GM04503 (cell line): Measurements from ENCODE around the gene OXSR1.
"Not testable (repeated sequence)": the region's sequence is repeated elsewhere in the genome, so short reads cannot be mapped to it uniquely, and the experiment has no call there.

Source experiments
- DNase-seq: peaks from one replicate; pipeline ENCODE4 v3.0.0-alpha.2; 2012; ENCODE audit warnings: low read depth

The OXSR1 gene

DNA sequence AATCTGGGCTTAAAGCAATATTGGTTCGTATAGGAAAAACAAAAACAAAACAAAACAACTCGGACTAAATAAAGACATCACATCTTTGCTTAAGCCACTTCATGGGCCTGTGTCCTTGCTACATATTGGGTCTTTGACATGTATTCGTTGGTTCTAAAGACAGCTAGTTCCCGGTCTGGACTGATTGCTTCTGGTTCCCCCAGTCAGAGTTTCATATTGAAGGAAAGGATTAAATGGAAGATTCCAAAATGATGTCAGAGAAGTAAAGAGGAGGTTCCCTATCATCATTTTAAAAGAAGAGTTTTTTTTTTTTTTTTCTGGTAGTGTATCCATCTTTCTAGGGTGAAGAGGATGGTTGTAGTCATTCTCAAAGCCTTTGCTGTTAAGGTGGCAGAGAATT is 2.3 kb downstream of the OXSR1 start:
- DNase-seq: no peak

DNA sequence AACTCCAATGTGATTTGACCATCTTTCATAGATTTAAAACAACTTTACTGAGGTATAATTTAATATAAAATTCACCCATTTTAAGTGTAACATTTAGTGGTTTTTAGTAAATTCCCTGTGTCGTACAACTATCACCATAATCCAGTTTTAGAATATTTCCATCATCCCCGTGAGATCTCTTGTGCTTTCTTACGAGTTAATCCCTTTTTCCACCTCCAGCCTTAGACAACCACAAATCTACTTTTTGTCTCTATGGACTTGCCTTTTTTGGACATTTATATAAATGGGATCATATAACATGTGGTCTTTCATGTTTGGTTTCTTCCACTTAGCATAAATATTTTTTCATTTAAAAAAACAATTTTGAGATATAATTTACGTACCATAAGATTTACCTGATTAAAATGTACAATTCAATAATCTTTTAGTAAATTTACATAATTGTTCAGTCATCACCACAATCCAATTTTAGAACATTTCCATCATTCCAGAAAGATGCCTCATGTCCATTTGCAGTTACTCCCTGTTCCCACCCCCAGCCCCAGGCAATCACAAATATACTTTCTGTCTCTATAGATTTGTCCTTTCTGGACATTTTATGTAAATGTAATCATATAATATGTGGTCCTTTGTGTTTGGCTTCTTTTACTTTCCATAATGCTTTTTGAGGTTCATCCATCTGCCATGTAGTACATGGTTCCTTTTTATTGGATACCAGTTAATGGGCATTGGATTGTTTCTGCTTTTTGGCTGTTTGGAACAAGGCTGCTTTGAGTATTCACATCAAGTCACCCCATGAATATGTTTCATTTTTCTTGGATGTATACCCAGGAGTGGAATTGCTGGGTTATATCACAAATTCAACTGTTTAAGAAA is 3.1 kb downstream of the OXSR1 start:
- DNase-seq: no peak

DNA sequence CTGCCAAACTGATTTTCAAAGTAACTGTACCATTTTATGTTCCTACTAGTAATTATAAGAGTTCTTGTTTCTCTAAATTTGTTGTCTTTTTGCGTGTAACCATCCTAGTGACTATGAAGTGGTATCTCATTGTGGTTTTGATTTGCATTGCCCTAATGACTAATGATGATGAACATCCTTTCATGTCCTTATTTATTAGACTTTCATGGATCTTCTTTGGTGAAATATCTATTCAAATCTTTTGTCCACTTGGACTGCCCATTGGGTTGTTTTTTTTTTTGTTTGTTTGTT is 3.6 kb downstream of the OXSR1 start:
- DNase-seq: no peak

DNA sequence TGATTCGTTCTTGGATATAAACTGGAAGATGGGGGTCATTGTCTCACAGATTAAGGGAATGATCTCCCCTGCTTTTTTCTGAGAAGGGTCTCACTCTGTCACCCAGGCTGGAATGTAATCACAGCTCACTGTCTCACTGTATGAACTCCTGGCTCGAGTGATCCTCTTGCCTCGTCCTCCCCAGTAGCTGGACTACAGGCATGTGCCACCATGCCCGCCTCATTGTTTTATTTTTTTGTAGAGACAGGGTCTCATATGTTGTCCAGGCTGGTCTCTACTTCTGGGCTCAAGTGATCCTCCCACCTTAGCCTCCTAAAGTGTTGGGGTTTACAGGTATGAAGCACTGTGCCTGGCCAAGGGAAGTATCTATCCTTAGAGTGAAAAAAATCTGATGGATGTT is 5.4 kb downstream of the OXSR1 start:
- no peak for DNase-seq

DNA sequence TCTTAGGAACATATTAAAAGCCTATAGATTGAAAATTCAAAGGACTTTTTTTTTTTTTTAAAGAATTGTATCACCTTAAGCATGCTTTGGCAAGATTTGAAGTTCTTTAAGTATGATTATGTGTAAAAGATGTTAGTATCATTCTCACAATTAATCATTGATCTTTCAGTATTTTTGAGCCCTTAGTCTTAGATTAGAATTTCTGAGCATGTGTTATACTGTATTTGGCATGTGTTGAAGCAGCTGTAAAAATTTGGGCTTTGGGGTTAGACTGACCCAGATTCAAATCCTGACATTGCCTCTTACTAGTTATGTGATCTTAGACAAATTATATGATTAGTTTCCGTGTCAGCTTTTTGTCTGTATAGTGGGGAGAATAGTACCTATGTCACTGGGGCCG is 6.3 kb downstream of the OXSR1 start:
- DNase-seq: no peak

DNA sequence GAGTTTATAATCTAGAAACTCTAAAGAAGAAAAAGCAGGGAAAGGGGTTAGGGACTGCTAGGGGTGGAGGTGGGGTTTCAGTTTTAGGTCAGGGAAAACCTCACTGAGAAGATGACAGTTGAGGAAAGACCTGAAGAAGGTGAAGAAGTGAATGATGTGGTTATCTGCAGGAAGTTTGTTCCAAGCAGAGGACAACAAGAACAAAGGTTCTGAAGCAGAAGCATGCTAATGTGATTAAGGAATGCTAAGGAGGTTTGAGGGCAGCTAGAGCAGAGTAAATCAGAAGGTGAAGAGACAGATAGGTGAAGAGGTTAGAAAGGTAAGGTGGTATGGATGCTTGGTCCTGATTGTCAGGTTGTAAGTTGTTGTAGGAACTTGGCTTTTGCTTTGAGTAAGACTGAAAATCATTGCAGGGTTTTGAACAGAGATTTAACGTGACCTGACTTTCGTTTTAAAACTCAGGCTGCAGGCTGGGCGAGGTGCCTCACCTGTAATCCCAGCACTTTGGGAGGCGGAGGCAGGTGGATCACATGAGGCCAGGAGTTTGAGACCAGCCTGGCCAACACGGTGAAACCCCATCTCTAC is 8.6 kb downstream of the OXSR1 start:
- no peak for DNase-seq

DNA sequence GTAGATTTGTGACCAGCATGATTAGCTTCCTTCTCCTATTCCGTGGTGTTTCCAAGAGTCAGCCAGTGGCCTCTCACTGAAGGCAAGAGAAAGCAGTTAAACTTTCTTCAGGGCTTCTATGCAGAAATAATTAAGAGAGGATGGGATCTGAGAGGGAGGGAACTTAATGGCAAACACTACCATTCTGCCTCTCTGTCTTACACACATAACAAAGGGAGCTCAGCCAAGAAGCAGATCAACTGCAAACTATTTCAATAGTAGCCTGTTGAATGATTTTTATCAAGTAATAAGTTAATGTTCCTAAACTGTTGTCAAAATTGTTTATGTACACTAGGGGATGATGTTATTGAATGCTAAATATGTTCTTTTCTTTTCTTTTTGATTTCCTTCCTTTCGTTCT is 11.8 kb downstream of the OXSR1 start:
- no peak for DNase-seq

DNA sequence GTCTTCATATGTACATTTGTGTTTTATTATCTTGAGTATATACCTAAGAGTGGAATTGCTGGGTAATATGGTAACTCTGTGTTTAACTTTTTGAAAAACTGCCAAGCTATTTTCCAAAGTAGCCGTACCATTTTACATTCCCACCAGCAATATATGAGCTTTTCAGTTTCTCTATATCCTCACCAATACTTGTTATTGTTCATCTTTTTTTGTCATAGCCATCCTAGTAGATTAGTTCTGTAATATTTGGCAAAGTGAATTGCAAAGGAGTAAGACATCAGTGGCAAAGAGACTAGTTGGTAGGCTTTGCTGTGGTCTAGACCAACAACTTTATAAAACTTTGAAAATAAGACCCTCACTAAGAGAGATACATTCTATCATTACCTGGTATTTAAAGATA is 21.4 kb downstream of the OXSR1 start:
- no peak for DNase-seq

DNA sequence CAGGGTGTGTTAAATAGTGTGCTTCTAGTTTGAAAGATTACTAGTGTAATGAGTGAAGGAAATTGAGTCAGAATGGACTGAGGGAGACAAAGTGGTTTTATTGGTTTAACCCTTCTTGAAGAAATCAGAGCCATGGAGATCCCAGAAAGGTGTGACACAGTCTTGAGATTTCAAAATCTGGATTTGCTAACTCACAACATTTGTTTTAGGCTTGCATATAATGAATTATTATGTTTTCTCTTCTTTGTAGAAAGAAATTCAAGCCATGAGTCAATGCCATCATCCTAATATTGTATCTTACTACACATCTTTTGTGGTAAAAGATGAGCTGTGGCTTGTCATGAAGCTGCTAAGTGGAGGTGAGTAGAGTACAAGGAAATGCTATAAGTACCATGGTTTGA is 25.1 kb downstream of the OXSR1 start:
- DNase-seq: no peak

DNA sequence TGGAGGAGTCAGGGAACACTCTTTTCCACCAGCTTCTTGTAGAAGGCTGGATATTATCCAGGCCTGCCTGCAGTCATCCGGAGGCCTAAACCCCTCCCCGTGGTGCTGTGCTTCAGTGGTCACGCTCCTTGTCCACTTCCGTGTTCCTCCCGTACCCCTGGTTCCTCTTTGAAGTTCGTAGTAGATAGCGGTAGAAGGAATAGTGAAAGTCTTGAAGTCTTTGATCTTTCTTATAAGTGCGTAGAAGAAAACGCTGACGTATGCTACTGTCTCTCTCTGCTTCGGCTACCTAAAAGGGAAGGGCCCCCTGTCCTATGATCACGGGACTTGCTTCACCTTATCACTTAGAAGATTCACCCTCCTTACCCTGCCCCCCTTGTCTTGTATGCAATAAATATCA is 37.6 kb downstream of the OXSR1 start:
- DNase-seq: not testable (repeated sequence)

DNA sequence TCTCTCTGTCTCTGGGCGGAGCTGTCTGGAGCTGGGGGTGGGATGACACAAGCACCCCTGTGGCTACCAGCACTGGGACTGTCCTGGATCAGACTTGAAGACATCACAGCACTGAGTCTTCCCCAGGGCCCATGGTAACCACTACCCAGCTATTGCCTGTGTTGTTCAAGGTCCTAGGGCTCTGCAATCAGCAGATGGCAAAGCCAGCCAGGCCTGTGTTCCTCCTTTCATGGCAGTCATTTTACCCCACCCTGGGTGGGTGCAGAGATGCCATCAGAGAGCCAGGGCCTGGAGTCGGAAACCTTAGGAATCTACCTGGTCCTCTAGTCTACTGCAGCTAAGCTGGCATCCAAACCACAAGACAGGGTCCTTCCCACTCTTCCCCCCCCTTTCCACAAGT is 38.4 kb downstream of the OXSR1 start:
- no peak for DNase-seq

DNA sequence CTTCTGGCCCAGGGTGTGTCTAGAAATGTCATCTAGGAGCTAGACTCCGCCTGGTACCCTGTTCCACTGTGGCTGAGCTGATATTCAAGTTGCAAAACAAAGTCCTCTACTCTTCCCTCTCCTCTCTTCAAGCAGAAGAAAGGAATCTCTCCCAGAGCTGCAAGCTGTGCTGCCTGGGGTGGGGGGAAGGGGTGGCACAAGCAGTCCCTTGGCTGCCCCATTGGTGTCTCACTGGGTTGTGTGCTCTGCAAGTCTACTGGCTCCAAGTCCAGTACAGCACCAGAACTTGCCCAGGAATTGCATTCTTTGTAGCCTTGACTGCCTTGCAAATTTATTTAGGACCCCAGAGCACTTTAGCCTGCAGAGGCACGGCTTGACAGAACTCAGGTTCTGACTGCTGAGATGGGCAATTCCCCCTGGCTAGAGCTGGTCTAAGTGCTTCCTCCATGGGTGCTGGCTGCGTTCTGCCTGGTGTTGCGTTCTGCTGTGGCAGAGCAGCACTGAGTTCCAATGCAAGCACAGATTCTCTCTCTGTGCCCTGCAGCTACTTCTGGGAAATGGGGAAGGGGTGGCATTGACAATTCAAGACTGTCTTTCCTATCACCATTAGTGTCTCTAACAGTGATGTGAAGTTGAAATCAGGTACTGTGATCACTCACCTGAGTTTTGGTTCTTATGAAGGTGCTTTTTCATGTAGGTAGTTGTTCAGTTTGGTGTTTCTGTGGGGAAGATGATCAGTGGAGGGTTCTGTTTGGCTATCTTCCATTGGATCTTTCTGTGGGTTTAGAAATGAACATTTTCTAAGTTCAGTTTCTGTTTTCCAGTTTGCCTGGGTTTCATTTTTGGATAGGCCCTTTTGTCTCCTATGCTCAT is 39.5 kb downstream of the OXSR1 start:
- DNase-seq: no peak

DNA sequence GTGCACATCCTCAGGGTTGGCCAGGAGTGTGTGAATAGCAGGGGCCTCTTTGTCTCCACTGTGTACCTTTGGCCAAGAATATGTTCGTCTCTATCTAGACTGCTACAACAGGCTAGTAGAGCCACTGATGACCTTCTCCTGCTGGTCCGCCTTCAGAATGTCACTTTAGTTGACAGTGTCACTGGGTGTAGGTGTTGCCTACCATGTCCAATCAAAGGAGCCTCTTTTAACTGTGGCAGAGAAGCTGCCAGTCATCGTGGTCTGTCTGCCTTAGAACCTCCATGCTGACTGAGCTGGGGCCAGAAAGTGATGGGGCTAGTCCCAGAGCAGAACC is 40.1 kb downstream of the OXSR1 start:
- DNase-seq: no peak

DNA sequence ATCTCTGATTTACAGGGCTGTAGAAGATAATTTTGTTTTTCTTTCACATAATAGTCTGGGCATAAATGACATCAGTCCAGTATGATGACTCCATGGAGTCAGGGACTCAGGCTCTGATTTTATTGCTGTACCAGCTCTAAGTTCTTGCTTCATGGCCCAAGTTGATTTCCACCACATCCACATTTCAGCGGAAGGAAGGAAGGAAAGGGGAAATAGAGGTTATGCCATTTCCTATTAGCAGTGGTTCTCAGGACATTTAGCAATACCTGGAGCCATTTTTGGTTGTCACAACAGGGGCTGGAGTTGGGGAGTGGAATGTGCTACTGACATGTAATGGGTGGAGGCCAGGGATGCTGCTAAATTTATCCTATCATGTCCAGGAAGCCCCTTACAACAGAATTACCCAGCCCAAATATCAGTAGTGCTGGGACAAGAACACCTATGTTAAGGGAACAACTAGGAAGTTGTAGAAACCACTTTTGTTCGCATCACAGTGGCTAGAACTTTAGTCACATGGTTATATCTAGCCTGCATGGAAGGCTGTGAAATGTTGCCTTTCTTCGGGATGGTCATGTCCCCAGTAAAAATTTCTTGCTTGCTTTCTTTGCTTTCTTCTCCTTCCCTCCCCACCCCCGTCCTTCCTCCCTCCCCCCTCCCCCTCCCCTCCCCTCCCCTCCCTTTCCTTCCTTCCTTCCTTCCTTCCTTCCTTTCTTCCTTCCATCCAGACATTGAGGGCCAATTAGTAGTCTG is 42.1 kb downstream of the OXSR1 start:
- no peak for DNase-seq

DNA sequence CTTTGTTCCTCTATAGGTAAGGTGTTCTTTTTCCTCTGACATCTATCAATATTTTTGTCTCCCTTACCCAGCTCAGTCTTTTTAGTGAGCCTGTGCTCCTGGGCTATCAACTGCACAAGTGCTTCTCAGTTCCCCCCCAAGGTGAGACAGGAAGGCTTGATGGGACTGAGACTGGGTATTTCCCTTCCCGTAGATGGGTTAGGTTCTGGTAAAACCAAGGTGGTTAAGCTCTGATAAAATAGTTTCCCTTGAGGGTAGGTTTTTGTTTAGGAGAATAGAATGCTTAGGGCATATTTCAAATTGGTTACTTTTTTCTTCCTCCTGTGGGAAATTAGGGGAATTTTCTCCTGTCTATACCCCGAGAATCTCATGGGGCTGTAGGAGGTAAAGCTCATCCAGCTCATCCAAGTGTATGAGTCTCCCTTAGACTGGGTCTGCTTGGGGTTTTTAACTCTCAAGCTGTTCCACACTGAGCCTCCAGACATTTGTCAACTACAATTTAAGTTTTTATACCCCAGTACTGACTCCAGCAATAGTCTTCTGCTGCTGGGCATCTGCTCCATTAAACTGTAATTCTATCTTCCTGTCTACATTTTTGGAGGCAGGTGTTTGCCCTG is 44.9 kb downstream of the OXSR1 start:
- DNase-seq: no peak

DNA sequence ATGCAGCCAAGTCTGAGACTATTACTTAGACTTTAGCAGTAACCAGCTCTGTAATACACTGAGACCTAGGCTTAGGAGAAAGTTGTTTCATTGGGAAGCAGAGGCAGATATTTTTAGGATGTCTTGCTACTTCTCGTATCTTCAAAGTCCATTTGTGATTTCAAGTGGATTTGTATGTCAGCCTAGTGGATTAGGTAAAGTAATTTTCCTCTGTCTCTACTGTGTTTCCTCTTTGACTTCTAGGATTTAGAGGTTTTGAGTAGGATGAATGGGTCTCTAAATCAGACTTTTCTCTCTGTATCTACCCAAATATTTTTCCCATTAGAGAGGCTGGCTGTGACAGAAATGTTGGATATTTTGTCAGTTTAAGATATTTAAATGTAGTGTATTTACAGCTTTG is 46.8 kb downstream of the OXSR1 start:
- DNase-seq: no peak

DNA sequence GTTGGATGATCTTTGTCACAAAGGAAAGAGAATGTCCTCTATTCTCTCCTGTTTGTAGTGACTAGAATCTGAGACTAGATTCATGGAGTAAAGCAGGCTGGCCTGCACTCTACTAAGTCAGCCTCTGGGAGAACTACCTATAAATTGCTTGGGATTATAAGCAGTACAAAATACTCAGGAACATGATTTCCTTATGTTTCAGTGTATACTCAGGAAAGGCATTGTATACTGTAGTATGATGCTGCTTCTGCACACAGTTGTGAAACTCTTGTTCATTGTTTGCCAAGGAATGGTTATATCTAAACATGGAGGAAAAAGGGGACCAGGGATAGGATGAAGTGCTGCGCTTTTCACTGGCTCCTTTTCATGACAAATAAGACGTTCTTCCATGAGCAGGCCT is 49.2 kb downstream of the OXSR1 start:
- no peak for DNase-seq

DNA sequence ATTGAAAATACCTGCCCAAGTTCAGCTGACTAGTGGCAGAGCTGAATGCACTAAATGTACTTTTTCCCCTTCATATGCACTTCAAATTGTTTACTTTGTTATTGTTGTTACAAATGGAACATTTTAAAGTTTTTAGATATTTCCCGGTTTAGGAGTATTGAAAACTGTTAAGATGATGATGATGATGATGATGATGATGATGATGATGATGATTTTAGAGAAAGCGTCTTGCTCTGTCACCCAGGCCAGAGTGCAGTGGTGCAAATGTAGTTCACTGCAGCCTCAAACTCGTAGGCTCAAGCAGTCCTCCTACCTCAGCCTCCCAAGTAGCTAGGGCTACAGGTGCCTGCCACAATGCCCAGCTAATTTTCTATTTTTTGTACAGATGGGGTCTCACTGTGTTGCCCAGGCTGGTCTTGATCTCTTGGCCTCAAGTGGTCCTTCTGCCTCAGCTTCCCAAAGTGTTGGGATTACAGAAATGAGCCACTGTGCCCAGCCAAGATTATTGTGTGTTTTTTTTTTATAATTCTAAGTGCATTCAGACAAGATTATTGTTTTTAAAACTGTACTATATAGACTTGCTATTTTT is 54.4 kb downstream of the OXSR1 start:
- no peak for DNase-seq

DNA sequence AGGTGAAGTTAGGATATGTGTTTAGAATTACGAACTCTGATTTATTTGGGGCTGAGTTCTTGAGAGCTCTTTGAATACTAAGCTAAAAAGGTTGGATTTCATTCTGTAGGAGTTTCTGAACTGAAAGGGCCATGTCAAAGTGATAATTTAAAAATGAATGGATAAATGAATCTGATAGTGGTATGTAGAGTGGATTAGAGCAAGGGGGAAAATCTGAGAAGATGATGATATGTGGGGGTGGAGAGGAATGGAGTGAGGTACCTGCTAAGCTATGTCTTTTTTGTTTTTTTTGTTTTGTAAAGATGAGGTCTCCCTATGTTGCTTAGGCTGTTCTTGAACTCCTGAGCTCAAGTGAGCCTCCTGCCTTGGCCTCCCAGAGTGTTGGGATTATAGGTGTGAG is 55.7 kb downstream of the OXSR1 start:
- DNase-seq: no peak

DNA sequence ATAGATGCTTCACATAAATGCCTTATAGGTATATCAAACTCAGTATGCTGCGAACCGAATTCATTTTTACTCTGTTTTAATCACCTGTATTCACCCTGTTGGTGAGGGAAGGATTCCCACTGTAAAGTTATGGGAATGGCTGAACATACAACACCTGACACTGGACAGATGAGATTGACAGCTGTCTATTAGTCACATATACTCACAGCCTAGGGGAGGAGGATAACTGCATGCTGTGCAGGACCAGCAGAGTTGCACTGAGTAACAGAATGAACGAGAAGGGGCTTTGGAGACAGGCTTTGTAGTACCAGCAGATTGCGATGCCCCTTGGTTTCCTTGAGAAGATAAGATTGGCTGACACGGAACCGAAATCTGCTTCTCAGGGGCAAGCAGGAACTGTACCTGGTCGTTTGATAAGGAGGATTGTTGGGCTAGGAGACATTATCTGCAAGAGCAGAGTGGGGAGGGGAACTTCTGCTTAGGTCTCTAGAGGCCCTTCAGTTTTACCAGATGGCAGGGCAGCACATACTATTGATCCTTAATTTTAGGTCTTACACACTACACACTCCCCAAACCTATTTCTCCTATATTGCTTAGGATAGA is 56.8 kb downstream of the OXSR1 start:
- DNase-seq: no peak

DNA sequence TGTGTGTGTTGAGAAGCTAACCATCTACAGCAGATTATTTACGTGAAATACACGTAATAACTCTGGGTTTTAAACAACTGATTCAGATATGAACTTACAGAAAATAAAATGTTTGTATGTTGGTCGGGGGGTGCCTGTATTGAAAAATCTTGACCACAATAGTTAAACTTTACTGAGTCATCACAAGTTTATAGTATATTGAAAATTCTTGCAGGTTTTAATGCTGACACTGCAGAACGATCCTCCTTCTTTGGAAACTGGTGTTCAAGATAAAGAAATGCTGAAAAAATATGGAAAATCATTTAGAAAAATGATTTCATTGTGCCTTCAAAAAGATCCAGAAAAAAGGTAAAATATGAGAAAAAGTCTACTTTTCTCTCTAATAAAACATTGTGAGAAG is 59.0 kb downstream of the OXSR1 start:
- DNase-seq: no peak
